SK-N-MC (cell line): ENCODE results near the gene TRIP10.

ENCODE experiments used
- EZH2 ChIP-seq: fragments of 200-600 bp; sonication (generic); IDR thresholded peaks from one replicate; pipeline ENCODE4 v1.6.1; 2017; ENCODE audit warnings: antibody characterized with exemption
- FOXP2 ChIP-seq: optimal IDR thresholded peaks from 2 replicates; pipeline ENCODE3; 2011; ENCODE audit warnings: mild to moderate bottlenecking, moderate library complexity; ENCODE audit not compliant: insufficient read depth; ENCODE audit errors: extremely low read length, control extremely low read depth
- POLR2AphosphoS5 ChIP-seq: IDR thresholded peaks from 2 replicates; pipeline ENCODE4 v1.6.1; 2012; ENCODE audit warnings: mild to moderate bottlenecking, low read depth, low read length, borderline replicate concordance

GRCh38 chr19:6732803-6733337 is 6.6 kb upstream of the TRIP10 start:
- TF ChIP-seq POLR2AphosphoS5 (no peak), EZH2 (no peak), FOXP2 (no peak)
